Stimulated activated CD8-positive, alpha-beta memory T cell treated with anti-CD3 and anti-CD28 coated beads, Interleukin-2, amount 100 ng/mL, for 1 hour (primary cell): ENCODE results near the gene SHROOM3.

ENCODE experiments used
- DNase-seq, 2 donors: peaks; one replicate each; pipeline ENCODE4 v3.0.0-alpha.2; 2020; ENCODE audit warnings: low read depth in 2 of 2

SHROOM3 gene

GRCh38 chr4:76624931-76625715, 190.1 kb downstream of the SHROOM3 start:
- DNase-seq: no peak

- DNase-seq: no peak
Observed at GRCh38 chr4:76626686-76627465, 191.8 kb downstream of the SHROOM3 start.

GRCh38 chr4:76628251-76628650, 193.2 kb downstream of the SHROOM3 start:
- DNase-seq: no peak

- DNase-seq: no peak
Observed at GRCh38 chr4:76630741-76631140, 195.7 kb downstream of the SHROOM3 start.

GRCh38 chr4:76634220-76634619, 199.2 kb downstream of the SHROOM3 start:
- no peak for DNase-seq

- no peak for DNase-seq
Observed at GRCh38 chr4:76637712-76638361, 202.8 kb downstream of the SHROOM3 start.

- DNase-seq: no peak
Observed at GRCh38 chr4:76639288-76639687, 204.3 kb downstream of the SHROOM3 start.

- no peak for DNase-seq
Observed at GRCh38 chr4:76640353-76640910, 205.4 kb downstream of the SHROOM3 start.

- DNase-seq: no peak
Observed at GRCh38 chr4:76641351-76641750, 206.3 kb downstream of the SHROOM3 start.

- no peak for DNase-seq
Observed at GRCh38 chr4:76641758-76642157, 206.7 kb downstream of the SHROOM3 start.

GRCh38 chr4:76644831-76645485, 209.9 kb downstream of the SHROOM3 start:
- DNase-seq: no peak

- DNase-seq: no peak
Observed at GRCh38 chr4:76649086-76649485, 214.1 kb downstream of the SHROOM3 start.

- no peak for DNase-seq
Observed at GRCh38 chr4:76651616-76652015, 216.6 kb downstream of the SHROOM3 start.

GRCh38 chr4:76652389-76652788, 217.4 kb downstream of the SHROOM3 start:
- no peak for DNase-seq

- DNase-seq: no peak
Observed at GRCh38 chr4:76654084-76654483, 219.1 kb downstream of the SHROOM3 start.

GRCh38 chr4:76654791-76655190, 219.8 kb downstream of the SHROOM3 start:
- no peak for DNase-seq

GRCh38 chr4:76655566-76656479, 220.8 kb downstream of the SHROOM3 start:
- no peak for DNase-seq

GRCh38 chr4:76657443-76657842, 222.4 kb downstream of the SHROOM3 start:
- no peak for DNase-seq

GRCh38 chr4:76658231-76659102, 223.4 kb downstream of the SHROOM3 start:
- DNase-seq: no peak

GRCh38 chr4:76659103-76659490, 224.1 kb downstream of the SHROOM3 start:
- no peak for DNase-seq
